Measurements from ENCODE around the gene CORO1C. TPM values are rescaled to one million over a fixed set of nuclear protein-coding genes. Genes with fewer than 3 reads are reported as not detected.

CORO1C gene
- 151 to 193 TPM (median 177 TPM) in 5 replicates for total RNA-seq (2022; extraction: Qiagen RNA extraction)

GRCh38 chr12:108731105-108731865, at the start of gene CORO1C:
CORO1C (minus strand) TSS chr12:108731518; CDS start chr12:108701318, 30,200 bp downstream.

GRCh38 chr12:108633534-108634248, 97.6 kb downstream of the CORO1C start, which contains the start of gene SELPLG:
SELPLG (minus strand) TSS chr12:108633894; CDS start chr12:108624307, 9,587 bp downstream.

GRCh38 chr12:108597559-108598471, 133.5 kb downstream of the CORO1C start, which contains the start of gene TMEM119:
TMEM119 (minus strand) TSS chr12:108598084; CDS start chr12:108592383, 5,701 bp downstream.

Other genes starting within 250 kb of the CORO1C start
- 2.5 to 3.4 TPM (median 2.9 TPM) in 5 replicates for gene FICD, start 216.2 kb downstream of the CORO1C start, total RNA-seq (2022; extraction: Qiagen RNA extraction)
- 36.1 to 41.3 TPM (median 40.3 TPM) in 5 replicates for gene SART3, start 170.3 kb downstream of the CORO1C start, total RNA-seq (2022; extraction: Qiagen RNA extraction)
- 84.3 to 110 TPM (median 91.6 TPM) in 5 replicates for gene ISCU, start 168.9 kb downstream of the CORO1C start, total RNA-seq (2022; extraction: Qiagen RNA extraction)
- 0.06 to 0.13 TPM (median 0.09 TPM) in 4 of 5 replicates, not detected in the other for gene TMEM119, start 133.4 kb downstream of the CORO1C start, total RNA-seq (2022; extraction: Qiagen RNA extraction)
- gene SELPLG, start 97.6 kb downstream of the CORO1C start, total RNA-seq (2022; extraction: Qiagen RNA extraction) = 0.82 to 1.2 TPM (median 0.99 TPM) in 5 replicates
- gene SSH1, start 126.1 kb upstream of the CORO1C start, total RNA-seq (2022; extraction: Qiagen RNA extraction) = 11.9 to 28.6 TPM (median 24.1 TPM) in 5 replicates
- gene DAO, start 148.6 kb upstream of the CORO1C start, total RNA-seq (2022; extraction: Qiagen RNA extraction) = not detected in 5 replicates

Data from A549 treated with dexamethasone at 1 μM for 4 hours (cell line).